IPS DF 4.7 (cell line): ENCODE measurements around the gene POLDIP3.
"Not testable (repeated sequence)": the region's sequence is repeated elsewhere in the genome, so short reads cannot be mapped to it uniquely, and the experiment has no call there.

Experiments
- DNase-seq: peaks from one replicate; pipeline ENCODE4 v3.0.0-alpha.2; 2013; ENCODE audit warnings: low spot score; ENCODE audit errors: extremely low read depth

Gene POLDIP3

GRCh38 chr22:42587588-42588175 is 27.0 kb downstream of the POLDIP3 start:
- no peak for DNase-seq

DNA sequence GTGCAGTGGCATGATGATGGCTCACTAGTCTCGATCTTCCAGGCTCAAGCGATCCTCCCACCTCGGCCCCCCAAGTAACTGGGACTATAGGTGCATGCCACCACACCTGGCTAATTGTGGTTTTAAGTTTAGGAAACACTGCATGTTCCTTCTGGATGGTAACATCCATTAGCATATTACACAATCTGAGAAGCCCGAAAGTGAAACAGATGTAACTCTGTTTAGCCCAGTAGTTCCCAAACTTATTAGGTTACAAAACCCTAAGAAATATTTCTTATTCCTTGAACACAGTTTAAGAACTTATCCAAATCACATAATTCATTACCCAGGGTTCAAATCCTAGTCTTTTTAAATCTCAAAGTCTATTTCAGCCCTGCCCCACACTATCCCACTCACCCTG is 28.3 kb downstream of the POLDIP3 start:
- DNase-seq, result no peak

- no peak for DNase-seq
Observed at GRCh38 chr22:42585096-42585495, 29.6 kb downstream of the POLDIP3 start.

DNA sequence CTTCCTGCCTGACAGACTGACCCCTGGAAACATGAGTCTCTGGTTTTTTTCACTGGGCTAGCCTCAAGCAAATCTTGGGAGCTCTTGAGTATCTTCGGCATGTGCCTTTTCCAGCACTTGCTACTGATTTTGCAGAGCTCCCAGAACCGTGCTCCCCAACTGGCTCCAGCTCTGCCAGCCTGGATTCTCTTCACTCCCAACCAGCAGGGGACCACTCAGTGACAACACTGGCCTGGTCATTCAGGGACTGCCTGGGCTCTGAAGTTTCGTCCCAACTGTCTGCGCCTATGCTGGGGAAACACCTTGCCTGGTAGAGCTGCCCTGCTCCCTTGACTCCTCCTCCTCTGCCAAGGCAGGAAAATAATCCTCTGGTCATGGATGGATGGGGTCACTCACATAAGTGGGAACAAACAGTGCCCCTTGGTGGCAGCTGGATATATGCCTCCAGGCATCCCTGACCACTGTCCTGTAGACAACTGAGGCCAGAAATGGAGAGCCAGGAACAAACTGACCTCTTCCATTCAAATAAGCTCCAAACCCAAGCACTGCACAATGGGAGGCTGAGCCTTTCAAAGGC is 30.2 kb downstream of the POLDIP3 start:
- DNase-seq, result no peak

GRCh38 chr22:42582987-42583386 is 31.7 kb downstream of the POLDIP3 start:
- no peak for DNase-seq

DNA sequence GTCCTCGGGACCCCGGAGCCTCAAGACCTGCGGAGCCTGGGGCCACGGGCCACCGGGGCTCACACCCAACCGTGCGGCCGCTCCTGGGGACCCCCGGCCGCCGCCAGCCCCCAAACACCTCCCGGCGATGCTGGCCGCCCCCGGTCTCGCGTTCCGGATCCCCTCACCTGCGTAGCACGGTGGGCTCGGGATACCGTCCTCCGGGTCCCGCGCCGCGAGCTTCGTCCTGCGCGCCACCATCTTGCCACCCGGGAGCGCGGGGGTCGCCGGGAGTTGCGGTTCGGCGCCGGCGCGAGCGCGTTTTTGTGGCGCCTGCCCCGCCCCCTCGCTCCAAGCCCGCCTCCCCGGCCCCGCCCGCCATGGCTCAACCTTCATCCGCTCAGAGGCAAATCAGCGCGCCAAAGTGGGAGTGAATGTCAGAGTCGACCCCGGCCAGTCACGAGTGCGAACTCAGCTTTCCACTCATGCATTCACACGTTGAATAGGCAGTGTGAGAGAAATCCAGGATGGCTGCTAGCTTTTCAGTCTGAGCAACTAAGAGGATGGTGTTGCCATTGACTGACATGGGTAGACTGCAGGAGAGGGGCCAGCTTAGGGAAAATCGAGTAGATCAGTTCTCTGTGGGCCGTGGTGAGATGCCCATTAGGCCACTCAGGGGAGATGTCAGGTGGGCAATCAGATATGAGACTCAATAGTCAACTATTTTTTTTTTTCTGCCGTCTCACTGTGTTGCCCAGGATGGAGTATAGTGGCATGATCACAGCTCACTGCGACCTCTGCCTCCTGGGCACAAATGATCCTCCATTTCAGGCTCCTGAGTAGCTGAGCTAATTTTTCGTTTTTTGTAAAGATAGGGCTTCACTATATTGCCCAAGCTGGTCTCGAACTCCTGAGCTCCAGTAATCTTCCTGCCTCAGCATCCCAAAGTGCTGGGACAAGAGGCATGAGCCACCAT is 32.6 kb downstream of the POLDIP3 start:
- DNase-seq, result no peak

DNA sequence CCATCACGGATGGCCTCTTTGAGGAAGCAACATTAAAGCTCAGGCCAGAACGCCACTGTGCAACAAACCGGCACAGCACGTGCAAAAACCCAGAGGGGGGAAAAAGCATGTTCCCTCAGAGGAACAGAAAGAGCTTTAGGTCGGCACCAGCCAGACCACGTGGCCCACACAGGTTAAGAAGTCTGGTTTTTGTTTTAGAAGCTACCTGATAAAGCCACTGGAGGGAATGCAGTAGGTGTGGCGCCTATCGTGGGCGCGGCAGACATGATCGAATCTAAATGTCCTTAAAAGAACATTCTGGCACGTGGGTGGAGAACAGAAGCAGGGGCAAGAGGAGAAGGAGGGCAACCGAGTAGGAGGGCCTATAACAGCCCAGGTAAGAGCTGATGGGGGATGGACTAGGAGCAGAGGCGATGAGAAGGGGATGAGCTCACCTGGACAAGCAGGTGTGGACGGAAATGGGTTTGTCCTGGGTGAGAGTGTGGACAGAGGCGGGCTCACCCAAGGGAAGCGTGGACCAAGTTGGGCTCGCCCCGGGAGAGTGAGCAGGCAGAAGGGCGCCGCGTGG is 33.4 kb downstream of the POLDIP3 start:
- not testable (repeated sequence) for DNase-seq

- DNase-seq, result not testable (repeated sequence)
Observed at GRCh38 chr22:42580040-42580439, 34.6 kb downstream of the POLDIP3 start.

DNA sequence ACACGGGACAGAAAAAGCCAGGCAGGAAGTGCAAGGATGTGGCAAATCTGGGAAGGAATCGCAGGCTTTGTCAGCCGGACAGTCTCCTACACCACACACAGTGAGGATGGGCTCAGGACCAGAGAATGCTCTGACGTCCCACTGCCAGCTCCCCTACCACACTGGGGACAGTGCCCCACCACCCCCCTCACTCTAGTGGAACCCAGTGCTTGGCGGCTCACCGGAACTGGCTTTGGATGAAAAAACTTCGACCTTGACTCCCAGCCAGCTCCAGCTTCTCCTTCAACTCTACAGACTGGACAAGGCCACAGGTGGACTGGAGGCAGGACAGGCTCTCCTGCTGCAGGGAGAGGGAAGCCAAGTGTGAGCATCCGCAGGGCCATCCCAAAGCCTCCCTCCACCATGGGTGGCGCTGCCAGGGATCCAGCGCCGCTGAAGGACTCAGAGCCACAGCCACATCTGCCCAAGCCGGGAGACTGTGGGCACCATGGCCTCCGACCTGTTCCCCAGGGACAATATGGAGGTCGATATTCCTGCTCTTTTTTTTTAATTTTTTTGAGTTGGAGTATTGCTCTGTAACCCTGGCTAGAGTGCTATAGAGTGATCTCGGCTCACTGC is 37.0 kb downstream of the POLDIP3 start:
- no peak for DNase-seq

DNA sequence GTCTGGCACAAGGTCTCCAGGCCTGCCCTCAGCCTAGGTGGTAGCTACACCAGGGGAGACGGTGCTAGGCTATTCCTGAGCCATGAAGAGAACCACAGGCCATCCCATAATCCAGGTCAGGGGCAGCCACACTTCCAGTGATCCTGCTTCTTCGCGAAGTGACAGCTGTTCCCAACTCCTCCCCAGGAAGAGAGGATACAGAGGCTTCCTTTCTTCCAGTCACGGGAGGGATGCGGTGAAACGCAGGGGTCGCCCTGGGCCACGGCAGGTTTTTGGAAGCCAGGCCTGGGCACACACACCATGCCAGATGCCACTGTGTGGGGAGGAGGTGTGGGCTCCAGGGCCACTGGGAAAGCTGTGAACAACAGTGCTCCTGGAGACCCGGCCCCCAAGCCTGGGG is 37.5 kb downstream of the POLDIP3 start:
- not testable (repeated sequence) for DNase-seq

DNA sequence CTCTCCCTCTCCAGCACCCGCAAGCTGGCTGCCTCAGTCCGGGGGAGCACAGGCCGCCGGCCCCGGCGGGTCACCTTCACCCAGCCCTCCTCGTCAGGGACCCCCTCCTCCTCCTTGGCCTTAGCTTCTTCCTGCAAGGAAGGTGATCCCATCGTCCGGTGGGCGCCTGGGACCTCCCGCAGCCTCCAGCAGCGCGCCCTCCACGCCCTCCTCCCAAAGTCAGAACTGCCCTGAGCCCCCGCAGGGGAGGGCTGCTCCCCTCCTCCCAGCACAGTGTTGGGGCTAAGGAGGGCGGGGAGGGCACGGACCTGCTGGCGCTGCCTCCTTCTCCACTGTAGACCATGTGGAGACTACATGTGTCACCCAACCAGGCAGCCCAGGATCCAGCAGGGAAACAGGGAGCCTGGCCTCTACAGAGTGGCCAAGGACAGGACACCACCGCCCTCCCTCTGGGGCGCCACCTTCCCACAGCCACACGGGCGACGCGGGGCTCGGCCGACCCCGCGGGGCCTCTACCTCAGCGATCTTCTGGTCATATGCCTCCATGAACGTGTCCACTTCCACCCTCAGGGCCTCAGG is 38.6 kb downstream of the POLDIP3 start:
- DNase-seq, result not testable (repeated sequence)

GRCh38 chr22:42574468-42574867 is 40.2 kb downstream of the POLDIP3 start:
- not testable (repeated sequence) for DNase-seq

DNA sequence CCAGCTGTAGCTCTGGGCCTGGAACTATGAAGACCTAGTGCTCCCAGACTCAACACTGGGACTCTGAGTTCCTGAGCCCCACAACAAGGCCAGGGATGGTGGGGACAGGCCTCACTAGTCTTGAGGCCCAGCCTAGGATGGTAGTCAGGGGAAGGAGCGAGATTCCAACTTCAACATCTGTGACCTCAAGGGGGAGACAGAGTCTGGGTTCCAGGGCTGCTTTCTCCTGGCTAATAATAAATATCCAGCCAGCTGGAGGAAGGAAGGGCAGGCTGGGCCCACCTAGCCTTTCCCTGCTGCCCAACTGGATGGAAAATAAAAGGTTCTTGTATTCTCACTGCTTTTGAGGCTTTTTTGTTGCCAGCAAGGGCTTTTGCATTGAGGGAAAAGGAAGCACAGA is 40.6 kb downstream of the POLDIP3 start:
- not testable (repeated sequence) for DNase-seq

DNA sequence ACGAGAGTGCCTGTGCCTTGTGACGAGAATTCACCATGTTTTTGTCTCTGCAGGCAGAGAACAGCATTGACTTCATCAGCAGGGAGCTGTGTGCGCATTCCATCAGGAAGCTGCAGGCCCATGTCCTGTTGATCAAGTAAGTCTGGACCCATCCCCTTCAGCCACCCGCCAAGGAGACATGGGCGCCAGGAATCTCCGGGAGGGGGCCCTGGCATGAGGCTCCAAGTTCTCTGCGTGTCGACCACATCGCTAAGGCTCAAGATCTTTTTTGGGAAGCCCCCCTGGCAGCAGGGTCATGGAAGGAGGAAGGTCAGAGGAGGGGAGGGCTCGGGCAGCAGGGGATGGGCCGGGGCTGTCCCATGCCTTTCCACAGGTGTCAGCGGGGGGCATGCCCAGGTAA is 43.6 kb downstream of the POLDIP3 start:
- not testable (repeated sequence) for DNase-seq

DNA sequence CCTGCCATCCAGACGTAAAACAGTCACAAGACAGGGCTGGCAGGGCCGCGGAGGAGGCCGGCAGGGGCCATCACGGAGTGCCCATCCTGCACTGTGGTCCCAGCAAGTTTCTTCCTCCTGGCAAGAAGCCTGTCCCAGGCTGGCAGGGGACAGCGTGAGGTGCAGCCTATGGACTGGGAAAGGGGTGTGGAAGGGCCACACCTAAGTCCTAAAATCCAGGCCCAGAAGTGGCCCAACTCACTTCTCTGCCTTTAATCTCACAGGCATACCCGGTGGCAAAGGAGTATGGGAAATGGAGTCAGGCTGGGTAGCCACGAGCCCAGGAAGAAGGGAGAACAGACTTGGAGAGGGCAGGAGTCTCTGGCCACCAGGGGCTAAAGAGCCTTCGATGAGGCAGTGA is 44.1 kb downstream of the POLDIP3 start:
- DNase-seq, result not testable (repeated sequence)

DNA sequence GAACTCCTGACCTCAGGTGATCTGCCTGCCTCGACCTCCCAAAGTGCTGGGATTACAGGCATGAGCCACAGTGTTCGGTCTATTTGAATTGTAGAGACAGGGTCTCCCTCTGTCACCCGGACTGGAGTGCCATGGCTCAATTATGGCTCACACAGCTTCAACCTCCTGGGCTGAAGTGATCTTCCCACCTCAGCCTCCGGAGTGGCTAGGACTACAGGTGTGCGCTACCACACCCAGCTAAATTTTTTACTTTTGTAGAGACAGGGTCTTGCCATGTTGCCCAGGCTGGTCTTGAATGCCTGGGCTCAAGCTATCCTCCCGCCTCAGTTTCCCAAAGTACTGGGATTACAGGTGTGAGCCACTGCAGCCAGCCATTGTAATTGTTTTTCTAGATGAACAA is 46.7 kb downstream of the POLDIP3 start:
- DNase-seq, result not testable (repeated sequence)

GRCh38 chr22:42565956-42566355 is 48.7 kb downstream of the POLDIP3 start:
- DNase-seq, result no peak

DNA sequence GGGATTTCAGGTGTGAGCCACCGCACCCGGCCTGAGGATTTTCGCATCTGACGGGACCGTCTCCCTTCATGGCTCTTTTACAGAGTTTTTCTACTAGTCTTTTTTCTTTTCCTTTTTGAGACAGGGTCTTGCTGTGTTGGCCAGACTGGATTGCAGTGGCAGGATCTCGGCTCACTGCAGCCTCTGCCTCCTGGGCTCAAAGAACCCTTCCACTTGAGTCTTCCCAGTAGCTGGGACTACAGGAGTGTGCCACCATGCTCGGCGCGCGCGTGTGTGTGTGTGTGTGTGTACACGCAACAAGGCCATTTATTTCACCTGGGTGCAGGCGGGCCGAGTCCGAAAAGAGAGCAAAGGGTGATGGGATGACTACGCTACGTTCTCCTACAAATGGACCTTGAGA is 50.0 kb downstream of the POLDIP3 start:
- DNase-seq, result no peak

- DNase-seq, result not testable (repeated sequence)
Observed at GRCh38 chr22:42563943-42564342, 50.7 kb downstream of the POLDIP3 start.

DNA sequence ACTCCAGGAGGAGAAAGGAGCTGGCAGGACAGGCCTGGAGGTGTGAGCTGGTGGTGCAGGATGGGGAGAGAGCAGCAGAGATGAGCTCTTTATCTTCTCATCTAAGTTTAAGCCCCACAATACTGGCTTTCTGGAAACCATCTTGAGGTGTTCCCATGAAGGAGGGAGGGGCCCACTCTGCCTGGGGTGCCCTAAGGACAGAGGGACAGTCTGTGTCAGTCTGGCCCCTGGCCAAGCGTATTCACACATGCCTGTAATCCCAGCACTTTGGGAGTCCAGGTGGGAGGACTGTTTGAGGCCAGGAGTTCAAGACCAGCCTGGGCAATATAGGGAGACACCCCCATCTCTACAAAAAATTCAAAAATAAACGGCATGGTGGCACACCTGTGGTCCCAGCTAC is 52.0 kb downstream of the POLDIP3 start:
- DNase-seq, result no peak

- no peak for DNase-seq
Observed at GRCh38 chr22:42562279-42562678, 52.4 kb downstream of the POLDIP3 start.
